Skin epidermis (tissue), 12 donors: ENCODE results near the gene NFIC.
A peak's percentile ranks its signal among the peaks of the same experiment; 100 is the strongest.

Experiments
- H3K27ac ChIP-seq, 21 experiments: fragments of 200-600 bp; sonication (generic) in 11 of 21; one replicate each; pipeline ENCODE4 v1.5.0; 2020; ENCODE audit warnings: mild to moderate bottlenecking in 3 of 21, inconsistent platforms in 2 of 21, moderate library complexity in 2 of 21
- H3K4me3 ChIP-seq, 7 experiments: fragments of 200-600 bp; sonication (generic) in 2 of 7; one replicate each; pipeline ENCODE4 v1.5.0; 2020; ENCODE audit warnings: inconsistent platforms in 2 of 7, mild to moderate bottlenecking in 2 of 7, moderate library complexity in 1 of 7

Gene NFIC

DNA sequence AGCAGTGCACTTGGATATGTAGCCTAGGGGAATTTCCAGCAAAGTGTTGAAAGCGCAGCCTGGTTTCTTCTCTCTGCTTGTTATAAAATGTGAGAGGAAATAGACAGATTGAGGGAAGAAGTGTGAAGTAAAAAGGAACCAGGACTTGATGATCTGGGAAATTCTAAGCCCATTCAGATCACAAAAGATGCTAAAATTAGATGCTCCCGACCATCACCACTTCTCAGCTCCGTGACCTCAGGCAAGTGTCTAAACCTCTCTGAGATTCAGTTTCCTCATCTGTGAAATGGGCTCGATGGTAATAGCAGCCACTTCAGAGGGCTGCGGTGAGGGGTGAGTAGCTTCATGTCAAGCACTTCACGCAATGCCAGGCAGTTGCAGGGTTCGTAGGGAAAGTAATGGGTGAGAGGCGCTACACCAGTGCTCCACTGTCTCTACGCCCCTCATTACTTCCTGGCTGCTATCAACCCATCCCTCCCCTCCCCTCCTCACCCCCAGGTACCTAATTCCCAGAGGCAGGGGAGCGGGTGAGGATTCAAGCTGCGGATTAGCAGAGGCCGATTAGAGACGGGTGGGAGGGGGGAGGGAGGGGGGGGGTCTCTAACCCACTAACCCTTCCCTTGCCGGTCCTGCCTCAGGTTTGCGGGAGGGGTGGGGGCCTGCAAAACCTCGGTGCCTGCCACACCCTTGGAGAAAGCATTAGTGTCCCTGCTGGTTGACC lies 9.0 kb upstream of the NFIC start:
- peak overlapping the region in 4 of 21 experiments; percentile 58 to 100 (median 80) for H3K27ac ChIP-seq

DNA sequence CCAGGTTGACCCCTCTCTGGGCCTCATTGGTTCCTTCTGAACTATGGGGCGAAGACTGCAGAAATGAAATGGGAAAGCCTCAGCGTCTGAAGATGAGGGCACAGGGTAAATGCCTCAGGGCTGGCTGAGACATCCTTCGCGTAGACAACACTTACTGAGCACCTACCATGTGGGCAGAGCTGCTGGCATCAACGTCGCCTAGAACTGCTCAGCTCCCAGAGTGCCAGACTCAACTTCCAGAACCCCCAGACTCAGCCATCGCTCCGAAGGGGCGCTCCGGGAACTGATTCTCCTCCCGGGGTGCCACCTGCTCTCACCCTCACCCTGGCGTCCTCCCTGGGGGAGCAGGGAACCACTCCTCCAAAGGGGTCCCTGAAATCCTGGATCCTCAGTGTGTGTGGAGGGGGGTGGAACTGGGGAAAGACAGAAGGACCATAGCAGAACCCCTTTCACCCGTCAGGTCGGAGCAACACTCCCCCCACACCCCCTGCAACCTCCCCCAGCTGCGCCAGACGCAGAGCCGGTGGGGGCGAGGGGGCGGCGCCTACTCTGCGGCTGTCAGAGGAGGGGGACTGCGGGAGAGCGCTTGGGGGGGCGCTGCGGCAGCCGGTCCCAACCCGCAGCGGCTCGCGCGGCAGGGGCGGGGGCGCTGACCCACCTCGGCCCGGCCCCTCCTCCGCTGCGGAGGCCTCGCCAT lies 8.2 kb upstream of the NFIC start:
- H3K4me3 ChIP-seq, result peak overlapping the region; percentile 41 to 97 (median 64)
- H3K27ac ChIP-seq, result peak overlapping the region in 13 of 21 experiments; percentile 49 to 100 (median 73)

More for the DNA sequence above, 9.0 kb upstream of the NFIC start:
- H3K4me3 ChIP-seq, result no peak overlapping the region

DNA sequence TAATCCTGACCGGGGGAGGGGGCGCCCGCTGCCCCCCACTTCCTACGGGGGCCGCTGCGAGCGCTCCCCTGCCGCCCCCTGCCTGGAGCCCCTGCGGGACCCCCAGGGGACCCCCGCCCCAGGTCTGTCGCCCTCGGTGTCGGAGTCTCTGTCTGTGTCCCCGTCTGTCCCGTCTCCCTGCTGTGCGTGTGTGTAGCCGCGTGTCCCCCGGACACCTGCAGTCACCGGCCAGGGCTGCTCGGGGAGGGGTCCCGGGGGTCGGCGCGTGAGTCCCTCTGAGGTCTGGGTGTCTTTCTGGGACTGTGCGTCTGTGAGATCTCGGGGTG lies 7.7 kb upstream of the NFIC start:
- Histone ChIP-seq H3K4me3 (peak overlapping the region; percentile 41 to 97 (median 64)), H3K27ac (peak overlapping the region in 19 of 21 experiments; percentile 7 to 100 (median 69))

DNA sequence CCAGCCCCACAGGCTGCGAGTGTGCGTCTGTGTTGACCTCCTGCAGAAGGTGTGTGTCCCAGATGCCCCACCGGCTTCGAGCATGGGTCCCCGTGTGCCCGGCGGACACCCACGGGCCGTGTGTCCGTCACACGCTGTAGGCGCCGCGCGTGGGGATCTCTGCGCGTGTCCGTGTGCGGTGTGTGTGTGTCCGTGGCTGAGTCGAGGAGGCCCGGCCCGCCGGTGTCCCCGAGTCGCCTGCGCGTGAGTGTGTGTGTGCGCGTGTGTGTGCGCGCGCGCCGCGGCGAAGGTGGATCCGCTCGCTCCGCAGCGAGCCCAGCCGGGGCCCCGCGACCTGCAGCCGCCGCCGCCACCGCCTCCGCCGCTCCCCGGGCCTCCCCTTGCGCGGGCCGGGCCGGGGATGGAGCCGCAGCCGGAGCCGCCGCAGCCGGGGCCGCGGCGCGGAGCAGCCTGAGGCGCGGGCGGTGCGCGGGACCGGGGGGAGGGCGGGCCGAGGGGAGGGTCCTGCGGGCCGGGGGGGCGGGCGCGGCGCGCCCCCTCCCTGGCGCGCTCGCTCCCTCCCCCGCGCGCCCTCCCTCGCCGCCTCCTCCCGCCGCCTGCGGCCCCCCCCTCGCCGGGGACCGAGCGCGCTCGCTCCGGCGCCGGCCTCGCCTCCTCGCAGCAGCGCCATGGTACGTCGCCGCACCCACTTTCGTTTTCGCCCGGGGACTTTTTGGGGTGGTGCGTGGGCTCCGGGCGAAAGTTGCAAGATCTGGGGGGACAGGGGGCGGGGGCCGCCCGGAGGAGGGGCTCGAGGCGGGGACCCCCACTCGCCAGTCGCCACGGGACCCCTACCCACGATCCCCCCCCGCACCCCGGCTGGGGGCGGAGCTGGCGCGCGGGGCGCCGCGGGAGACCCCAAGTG lies 7.1 kb upstream of the NFIC start:
- Histone ChIP-seq H3K4me3 (peak overlapping the region; percentile 93 to 99 (median 96)), H3K27ac (peak overlapping the region; percentile 95 to 100 (median 99))

DNA sequence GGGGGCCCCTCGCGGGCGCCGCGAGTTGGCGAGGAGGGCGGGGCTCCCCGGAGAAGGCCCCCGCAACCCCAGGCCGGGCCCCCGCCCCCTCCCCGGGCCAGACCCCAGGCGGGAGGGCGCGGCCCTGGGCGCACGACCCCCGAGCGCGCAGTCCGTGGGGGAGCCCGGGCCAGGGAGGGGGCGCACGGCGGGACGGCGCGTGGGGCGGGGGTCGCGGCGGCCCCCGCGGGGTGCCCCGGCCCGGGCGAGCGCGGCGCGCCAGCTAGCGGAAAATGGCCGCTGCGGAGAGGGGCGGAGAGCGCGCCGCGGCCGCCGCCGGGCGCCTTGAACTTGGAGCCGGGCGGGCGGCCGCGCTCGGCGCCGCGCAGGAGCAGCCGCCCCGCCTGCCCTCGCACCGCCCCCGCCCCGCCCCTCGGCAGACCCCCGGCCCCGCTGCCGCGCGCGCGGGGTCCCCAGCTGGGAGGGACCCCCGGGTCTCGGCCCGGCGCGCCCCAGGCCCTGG lies 6.4 kb upstream of the NFIC start:
- Histone ChIP-seq H3K4me3 (peak overlapping the region; percentile 93 to 99 (median 96)), H3K27ac (peak overlapping the region; percentile 95 to 100 (median 99))

DNA sequence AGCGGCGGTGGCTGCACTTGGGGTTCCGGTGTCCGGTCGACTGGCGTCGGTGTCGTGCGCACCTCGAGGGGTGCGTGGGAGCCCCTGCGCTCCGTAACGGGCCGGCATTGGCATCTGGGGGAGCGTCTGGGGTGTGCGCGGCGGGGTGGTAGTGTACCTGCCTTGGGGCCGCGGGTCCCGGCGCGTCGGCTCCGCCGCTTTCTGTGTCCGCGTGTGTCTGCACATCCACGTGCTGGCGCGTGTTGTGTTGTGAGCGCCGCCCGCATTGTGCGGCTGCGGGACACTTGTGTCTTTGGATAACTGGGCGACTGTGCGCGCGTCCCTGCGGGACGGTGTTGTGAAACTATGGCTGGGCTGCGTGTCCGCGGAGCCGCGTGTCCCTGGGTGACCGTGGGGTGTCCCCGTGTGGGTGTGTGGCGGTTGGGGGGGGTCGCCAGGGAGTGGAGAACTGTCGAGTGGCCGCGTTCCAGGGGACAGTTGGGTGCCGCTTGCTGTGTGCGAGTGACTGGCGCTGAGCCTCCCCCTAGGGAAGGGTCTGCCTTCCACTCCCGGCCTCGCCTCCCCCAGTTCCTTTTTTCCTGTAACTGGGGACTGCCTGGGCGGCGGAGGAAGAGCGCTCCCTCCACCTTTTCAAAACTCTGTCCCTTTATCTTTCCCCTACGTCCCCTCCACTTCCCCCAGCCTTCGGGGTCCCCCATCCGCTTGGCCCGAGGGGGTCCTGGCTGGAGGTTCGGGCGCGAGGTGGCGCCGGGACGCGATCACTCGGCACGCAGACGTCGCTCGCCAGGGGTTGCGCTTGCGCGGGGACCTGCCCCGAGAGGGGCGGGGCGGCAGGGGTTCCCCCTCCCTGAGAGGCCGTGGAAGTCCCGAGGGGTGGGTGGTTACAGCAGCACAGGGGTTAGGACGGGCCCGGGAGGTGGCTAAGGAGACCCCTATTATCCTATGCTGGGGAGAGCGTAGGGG lies 5.7 kb upstream of the NFIC start:
- H3K4me3 ChIP-seq, result peak overlapping the region; percentile 60 to 99 (median 95)
- peak overlapping the region; percentile 54 to 100 (median 86) for H3K27ac ChIP-seq

DNA sequence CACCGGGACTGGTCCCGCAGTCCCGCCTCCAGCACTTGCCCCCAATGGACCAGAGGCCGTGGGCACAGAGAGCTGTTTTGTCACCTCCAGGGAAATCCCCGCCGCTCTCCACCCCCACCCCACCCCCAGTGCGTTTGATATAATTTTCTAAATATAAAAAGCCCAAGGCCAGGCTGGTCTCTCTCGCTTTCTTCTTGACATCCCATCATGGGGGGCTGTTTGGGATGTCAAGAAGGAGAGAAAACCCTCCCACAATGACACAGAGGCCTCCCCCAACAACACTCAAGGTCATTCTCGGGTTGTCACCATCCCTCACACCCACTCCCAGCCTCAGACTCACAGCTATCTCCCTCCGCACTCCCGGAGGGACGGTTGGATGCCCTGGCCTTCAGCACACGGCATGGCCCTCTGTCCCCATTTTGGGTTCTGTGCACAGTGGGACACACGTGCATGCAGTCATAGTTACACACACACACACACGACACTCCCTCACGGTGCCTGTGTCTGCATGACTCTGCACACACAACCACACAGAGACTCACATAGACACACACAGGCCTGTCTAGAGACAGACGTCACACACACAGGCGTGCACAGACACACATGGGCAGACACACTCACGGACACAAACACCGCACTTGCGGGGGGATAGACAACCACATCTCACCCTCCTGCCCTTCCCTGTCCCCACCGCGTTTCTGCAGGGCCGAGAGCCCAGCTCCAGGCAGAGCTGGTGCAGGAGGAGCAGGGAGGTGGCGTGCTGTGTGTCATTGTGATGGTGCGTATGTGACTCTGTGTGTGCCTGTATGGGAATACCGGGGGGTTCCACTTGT lies 4.8 kb upstream of the NFIC start:
- H3K27ac ChIP-seq, result peak overlapping the region in 16 of 21 experiments; percentile 59 to 100 (median 90)
- peak overlapping the region; percentile 60 to 99 (median 95) for H3K4me3 ChIP-seq

DNA sequence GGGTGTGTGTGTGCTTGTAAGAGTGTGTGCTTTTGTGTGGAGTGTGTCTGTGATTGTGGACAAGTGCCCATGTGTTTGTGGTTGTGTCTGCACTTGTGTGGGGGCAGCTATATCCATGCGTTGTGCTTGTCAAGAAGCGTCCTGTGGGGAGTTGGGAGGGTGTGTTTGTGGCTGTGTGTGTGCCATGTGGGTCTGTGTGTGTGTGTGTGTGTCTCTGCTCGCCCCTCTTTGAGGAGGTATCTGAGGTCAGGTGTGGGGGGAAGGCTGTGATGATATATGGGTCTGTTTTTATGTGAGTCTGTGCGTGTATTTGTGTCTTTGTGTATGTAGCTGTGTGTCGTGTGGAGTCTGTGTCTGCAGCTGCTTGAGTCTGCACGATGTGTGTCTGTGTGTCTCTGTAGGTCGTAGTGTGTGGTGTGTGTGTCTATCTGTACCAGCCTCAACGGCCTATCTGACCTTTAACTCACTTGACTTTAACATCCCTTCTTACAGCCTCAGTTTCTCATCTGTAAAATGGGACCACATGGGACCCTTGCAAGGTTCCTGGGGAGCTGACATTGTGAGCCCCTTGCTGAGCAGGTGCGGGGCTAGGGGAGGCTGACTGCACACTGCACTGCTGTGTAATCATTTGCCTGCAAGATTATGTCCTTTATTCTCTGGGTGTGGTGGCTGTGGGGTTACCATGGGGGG lies 4.0 kb upstream of the NFIC start:
- no peak overlapping the region for H3K4me3 ChIP-seq
- peak overlapping the region in 9 of 21 experiments; percentile 31 to 100 (median 91) for H3K27ac ChIP-seq

DNA sequence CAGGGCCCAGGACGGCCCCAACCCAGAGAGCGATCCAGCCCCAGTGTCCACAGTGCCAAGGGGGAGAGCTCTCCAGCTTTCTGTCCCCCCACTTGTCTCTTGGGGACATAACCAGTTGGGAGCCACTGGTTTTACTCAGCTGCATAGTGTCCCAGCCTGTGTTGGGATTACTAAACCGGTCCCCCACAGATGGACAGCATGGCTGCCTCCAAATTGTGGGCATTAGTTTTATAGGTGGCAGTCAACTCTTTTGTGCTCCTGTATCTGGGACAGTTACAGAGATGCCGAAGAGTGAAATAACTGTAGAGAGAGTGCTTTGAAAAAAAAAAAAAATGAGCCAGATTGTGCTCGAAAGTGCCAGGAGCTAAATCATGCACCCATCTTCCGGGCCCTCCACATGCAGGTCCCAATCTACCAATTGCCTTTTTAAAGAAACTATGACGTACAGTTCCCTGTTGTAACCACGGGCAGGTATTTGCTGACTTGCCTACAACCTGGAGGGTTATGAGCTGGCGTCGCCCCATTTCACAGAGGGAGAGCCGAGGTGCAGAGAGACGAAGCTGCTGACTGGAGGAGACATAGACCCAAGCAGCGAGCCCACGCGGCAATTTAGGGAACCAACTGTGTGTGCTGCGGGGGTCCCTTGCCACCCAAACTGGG lies 2.4 kb upstream of the NFIC start:
- Histone ChIP-seq H3K4me3 (no peak overlapping the region), H3K27ac (peak overlapping the region in 6 of 21 experiments; percentile 7 to 55 (median 18))

DNA sequence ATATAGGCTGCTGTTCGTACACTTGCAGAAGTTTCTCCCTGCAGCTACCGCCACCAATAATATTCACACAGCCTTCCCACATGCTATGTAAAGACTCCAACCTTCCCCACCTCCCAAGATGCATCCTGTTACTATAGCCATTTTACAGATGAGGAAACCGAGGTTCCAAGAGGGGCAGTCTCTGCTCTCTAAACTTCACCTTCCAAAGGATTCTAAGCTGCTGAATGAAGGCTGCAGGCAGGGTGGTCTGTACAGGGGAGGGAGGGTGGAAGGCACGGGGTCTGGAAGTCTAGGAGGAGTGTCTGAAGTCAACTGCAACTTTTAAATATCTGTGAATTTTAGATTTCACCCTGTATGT lies 1.9 kb upstream of the NFIC start:
- Histone ChIP-seq H3K27ac (peak overlapping the region in 9 of 21 experiments; percentile 4 to 98 (median 95)), H3K4me3 (no peak overlapping the region)

DNA sequence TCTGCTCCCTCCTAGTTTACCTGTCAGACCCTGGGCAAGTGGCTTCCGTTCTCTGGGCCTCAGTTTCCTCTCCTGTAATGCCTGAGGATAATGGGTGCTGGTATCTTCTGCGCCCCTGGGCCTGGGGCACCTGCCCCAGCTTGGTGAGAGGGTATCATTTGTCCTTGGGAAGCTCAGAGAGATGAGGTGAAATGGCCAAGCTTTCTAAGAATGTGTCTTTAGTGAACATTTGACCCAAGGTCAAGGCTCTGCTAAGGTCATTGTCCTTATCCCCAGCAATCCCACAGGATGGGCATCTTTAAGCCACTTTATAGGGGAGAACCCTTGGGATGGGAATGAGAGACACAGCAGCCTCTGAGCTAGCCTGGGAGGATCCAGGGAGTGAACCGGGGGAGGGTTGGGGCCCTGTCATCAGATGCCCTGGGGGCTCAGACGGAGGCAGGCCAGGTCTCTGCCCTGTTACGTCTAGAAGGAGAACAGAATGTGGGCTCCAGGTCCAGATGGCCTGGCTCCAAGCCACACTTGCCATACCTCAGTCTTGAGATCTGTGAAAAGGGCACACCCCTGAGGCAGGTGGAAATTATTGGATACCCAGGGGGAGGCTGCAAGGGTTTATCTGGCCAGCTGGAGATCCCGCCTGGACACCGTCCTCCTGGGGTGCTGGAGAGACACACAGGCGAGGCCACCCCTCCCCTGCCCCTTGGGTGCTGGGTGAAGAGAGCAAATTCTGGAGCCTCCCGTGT lies 1.1 kb upstream of the NFIC start:
- Histone ChIP-seq H3K4me3 (peak overlapping the region; percentile 70 to 94 (median 79)), H3K27ac (peak overlapping the region in 20 of 21 experiments; percentile 84 to 99 (median 97))

DNA sequence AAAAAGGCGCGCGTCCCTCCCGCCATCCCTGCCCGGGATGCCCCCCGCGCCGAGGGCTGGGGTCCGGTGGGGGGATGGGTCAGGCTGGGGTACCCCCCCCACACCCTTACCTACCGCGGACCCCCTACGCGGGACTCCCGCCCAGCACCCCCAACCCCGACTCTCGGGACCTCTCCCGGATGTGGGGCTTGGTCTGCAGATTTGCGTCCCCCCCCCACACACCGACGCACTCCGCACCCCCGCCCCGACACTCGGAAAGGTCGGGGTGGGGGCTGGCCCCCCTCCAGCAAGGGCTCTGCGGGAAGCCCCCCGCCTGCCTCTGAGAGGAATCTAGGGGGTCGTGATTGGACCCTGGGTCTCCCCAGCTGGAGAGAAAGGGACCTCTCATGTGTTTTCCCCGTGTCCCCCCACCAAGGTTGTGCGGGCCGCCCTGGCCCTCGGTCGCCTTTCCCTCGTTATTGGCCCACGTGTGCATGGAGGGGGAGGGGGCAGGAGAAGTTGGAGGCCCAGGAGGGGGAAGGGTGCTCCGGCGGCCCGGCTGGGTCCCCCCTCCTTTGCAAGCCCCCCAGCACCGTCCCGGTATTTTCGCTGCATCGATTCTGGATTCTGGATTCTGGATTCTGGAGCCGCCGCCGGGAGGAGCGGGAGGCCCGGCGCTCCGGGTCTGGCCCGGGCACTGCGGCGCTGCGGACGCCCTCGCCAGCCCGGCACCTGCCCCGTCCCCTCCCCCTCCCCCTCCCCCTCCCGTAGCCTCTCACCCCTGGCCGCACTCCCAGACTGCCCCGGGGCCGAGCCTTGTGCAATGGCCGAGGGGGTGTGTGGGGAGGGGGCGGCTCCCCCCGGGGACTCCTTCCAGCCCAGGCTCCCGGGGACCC lies 607 bp downstream of the NFIC start:
- Histone ChIP-seq H3K4me3 (peak overlapping the region; percentile 70 to 94 (median 79)), H3K27ac (peak overlapping the region; percentile 79 to 99 (median 97))

DNA sequence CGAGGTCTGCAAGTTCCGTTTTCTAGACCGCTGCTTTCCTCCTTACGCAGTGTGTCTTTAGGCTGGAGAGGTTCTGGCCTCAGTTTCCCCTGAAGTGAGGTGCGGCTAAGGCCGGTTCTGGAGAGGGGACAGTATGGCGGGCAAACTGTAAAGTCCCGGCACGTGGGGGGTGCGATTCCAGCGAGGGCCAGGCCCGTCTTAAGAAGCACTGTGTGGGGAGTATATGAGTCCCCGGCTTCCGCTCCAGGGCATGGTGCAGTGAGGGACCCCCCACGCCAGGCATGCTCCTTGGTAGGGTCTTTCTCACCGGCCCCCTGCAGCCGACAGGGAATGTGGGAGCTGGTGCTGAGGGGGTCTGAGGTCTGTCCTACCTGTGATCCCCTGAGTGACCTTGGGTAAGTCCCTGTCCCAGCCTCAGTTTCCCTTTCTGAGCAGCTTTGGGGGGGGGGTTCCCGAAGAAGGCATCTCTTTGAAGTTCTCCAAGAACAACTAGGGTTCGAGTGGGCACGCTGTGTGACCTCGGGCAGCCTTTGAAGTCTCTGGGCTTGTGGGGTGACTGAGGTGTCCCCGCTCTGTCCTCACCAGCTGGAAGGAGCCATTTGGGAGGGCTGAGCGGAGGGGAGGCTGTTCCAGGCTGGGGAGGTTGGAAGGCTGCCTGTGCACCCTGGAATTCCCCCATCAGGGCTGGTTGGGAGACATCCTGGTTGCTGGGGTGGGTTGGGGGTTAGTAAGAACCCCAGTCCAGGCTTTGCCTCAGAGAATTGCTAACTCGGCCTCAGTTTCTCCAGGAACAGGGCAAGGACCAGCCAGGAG lies 1.5 kb downstream of the NFIC start:
- Histone ChIP-seq H3K4me3 (peak overlapping the region; percentile 70 to 94 (median 79)), H3K27ac (peak overlapping the region; percentile 79 to 99 (median 97))

DNA sequence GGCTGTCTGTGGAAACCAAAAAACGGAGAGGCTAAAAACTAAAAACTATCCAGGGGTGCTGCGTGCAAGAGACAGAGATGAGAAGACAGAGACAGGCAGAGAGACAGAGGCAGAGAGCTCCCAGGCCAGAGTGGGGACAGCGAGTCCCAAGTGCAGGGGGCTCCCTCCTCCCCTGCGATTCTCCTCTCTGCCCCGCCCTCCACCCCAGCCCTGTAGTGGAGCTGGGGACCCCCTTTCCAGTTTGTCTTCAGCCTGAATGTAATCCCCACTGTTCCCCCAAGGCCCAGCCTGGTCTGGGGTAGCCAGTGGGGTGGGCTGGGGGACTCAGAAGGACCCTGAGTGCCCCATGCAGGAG lies 2.0 kb downstream of the NFIC start:
- Histone ChIP-seq H3K27ac (peak overlapping the region in 19 of 21 experiments; percentile 29 to 99 (median 97)), H3K4me3 (peak overlapping the region in 5 of 7 experiments; percentile 75 to 94 (median 87))
